ENCODE data around the gene PAX9.

Gene PAX9

GRCh38 chr14:36656687-36657398 lies 4.8 kb upstream of the PAX9 start:
- DNase-seq, result no peak

- no peak for DNase-seq
Measured at GRCh38 chr14:36657399-36658122, 4.1 kb upstream of the PAX9 start.

GRCh38 chr14:36658123-36659009 lies 3.3 kb upstream of the PAX9 start:
- DNase-seq, result no peak

GRCh38 chr14:36659010-36659821 lies 2.4 kb upstream of the PAX9 start:
- DNase-seq, result no peak

- DNase-seq, result no peak
Measured at GRCh38 chr14:36659822-36660735, 1.6 kb upstream of the PAX9 start.

GRCh38 chr14:36660736-36661505 lies 739 bp upstream of the PAX9 start:
- DNase-seq, result no peak

GRCh38 chr14:36662258-36662542 lies 540 bp downstream of the PAX9 start:
- DNase-seq, result no peak

GRCh38 chr14:36662543-36663403 lies 1.1 kb downstream of the PAX9 start:
- no peak for DNase-seq

GRCh38 chr14:36663404-36664321 lies 2.0 kb downstream of the PAX9 start:
- no peak for DNase-seq

- no peak for DNase-seq
Measured at GRCh38 chr14:36664322-36665193, 2.9 kb downstream of the PAX9 start.

GRCh38 chr14:36665887-36666415 lies 4.3 kb downstream of the PAX9 start:
- DNase-seq, result no peak

GRCh38 chr14:36666416-36667206 lies 5.0 kb downstream of the PAX9 start:
- DNase-seq, result no peak

- DNase-seq, result no peak
Measured at GRCh38 chr14:36667679-36668078, 6.0 kb downstream of the PAX9 start.

- DNase-seq, result no peak
Measured at GRCh38 chr14:36671149-36671548, 9.5 kb downstream of the PAX9 start.

GRCh38 chr14:36672095-36672494 lies 10.4 kb downstream of the PAX9 start:
- DNase-seq, result no peak

- no peak for DNase-seq
Measured at GRCh38 chr14:36674659-36675058, 13.0 kb downstream of the PAX9 start.

GRCh38 chr14:36675581-36675980 lies 13.9 kb downstream of the PAX9 start:
- DNase-seq, result no peak

All from AML-193 (cell line).